HepG2 (cell line): ENCODE results near the gene KCNK10. TPM values are rescaled to one million over a fixed set of nuclear protein-coding genes. Genes with fewer than 3 reads are reported as not detected.

Source experiments
- ATAC-seq: fragments of 200-7000 bp; cut with Tn5 transposase; 3 replicates; pipeline ENCODE4 v1.9.1; 2020; ENCODE audit warnings: mild to moderate bottlenecking, moderate library complexity
- BruUV-seq: library from RNA; stranded (reverse); fragments of 400-500 nt; replicated peaks from 2 replicates; lab custom pipeline; 2021; lab: Mats Ljungman, UMichigan
- CTCF ChIA-PET: fragments of 300-600 bp; formaldehyde crosslinking; extraction: SDS; loops from one replicate; lab custom pipeline; 2021; ENCODE audit warnings: low total read pairs, inconsistent platforms, low intra/inter-chr PET ratio; lab: Yijun Ruan, JAX
- POLR2A ChIA-PET: fragments of 350-600 bp; sonication (Branson Sonifier 250); formaldehyde crosslinking; loops from one replicate; lab custom pipeline; 2020; ENCODE audit warnings: antibody characterized with exemption, inconsistent platforms; lab: Yijun Ruan, JAX
- DNase-seq: peaks from one replicate; pipeline ENCODE4 v3.0.0-alpha.2; 2015; ENCODE audit warnings: low spot score
- FAIRE-seq: peaks from 3 replicates; lab custom pipeline; 2011; peaks lifted over from hg19 to GRCh38; lab: Jason Lieb, UNC
- H2AFZ ChIP-seq: one replicate; pipeline ENCODE4 v1.6.1; 2011; ENCODE audit warnings: low read length, inconsistent platforms
- H3K27ac ChIP-seq: fragments of 300-600 bp; 3 replicates; pipeline ENCODE4 v1.8.0; 2011; ENCODE audit warnings: mixed run types, mild to moderate bottlenecking, mixed read lengths, low read length, inconsistent platforms; ENCODE audit not compliant: insufficient read depth; ENCODE audit errors: extremely low read length
- H3K27me3 ChIP-seq, 2 experiments: fragments of 200-600 bp in 1 of 2; 2 replicates in 1 of 2; 3 replicates in 1 of 2; pipeline versions ENCODE4 v1.6.0 to v1.8.0; 2011; ENCODE audit warnings: low read length in 2 of 2, mild to moderate bottlenecking in 2 of 2, moderate library complexity in 2 of 2, inconsistent platforms in 1 of 2; ENCODE audit not compliant: insufficient read depth in 2 of 2, control insufficient read depth in 1 of 2
- H3K36me3 ChIP-seq, 2 experiments: fragments of 200-600 bp in 1 of 2; replicated peaks in 1 of 2; 2 replicates in 1 of 2; 3 replicates in 1 of 2; pipeline versions ENCODE4 v1.5.1 to v1.8.0; 2011; ENCODE audit warnings: low read length in 2 of 2, inconsistent platforms in 1 of 2; ENCODE audit not compliant: insufficient read depth in 2 of 2, control insufficient read depth in 1 of 2
- H3K4me1 ChIP-seq: 2 replicates; pipeline ENCODE4 v1.5.1; 2012; ENCODE audit warnings: low read length, inconsistent platforms; ENCODE audit not compliant: insufficient read depth
- H3K4me2 ChIP-seq: 2 replicates; pipeline ENCODE4 v1.6.0; 2011; ENCODE audit warnings: low read depth, low read length, inconsistent platforms
- H3K4me3 ChIP-seq, 3 experiments: fragments of 200-600 bp in 1 of 3; sonication (generic), shearing (Covaris generic) in 1 of 3; replicated peaks in 1 of 3; 2 replicates each; pipeline ENCODE4 v1.5.1; 2011 to 2016; ENCODE audit warnings: low read length in 3 of 3, inconsistent platforms in 2 of 3, low read depth in 2 of 3, mild to moderate bottlenecking in 2 of 3, control low read depth in 1 of 3, mixed read lengths in 1 of 3; ENCODE audit not compliant: insufficient read depth in 1 of 3
- H3K79me2 ChIP-seq: one replicate; pipeline ENCODE4 v1.6.1; 2011; ENCODE audit warnings: low read length, inconsistent platforms; ENCODE audit not compliant: insufficient read depth
- H3K9ac ChIP-seq: 2 replicates; pipeline ENCODE4 v1.6.0; 2011; ENCODE audit warnings: mild to moderate bottlenecking, low read depth, low read length, inconsistent platforms; ENCODE audit not compliant: insufficient read depth
- H3K9me3 ChIP-seq: 2 replicates; pipeline ENCODE4 v1.5.1; 2012; ENCODE audit warnings: mild to moderate bottlenecking, low read length
- H4K20me1 ChIP-seq: 2 replicates; pipeline ENCODE4 v1.6.0; 2011; ENCODE audit warnings: inconsistent platforms, mild to moderate bottlenecking, low read length, moderate library complexity; ENCODE audit not compliant: insufficient read depth
- TRIM24 ChIP-seq: sonication (generic); formaldehyde crosslinking; IDR thresholded peaks from 2 replicates; pipeline ENCODE4 v1.8.0; 2022; ENCODE audit warnings: mild to moderate bottlenecking, missing genetic modification reagents
- in situ Hi-C: cut with HindIII; loops from 2 replicates; pipeline ENCODE4 v1.10.0; 2017; ENCODE audit warnings: low pct_unique_long_range_greater_than_20kb; ENCODE audit not compliant: extremely low pct_ligation_motif_present
- intact Hi-C: fragments of 100-400 bp; cut with micrococcal nuclease; formaldehyde crosslinking; loops from one replicate; pipeline ENCODE4 v1.10.0; 2022; ENCODE audit not compliant: unreplicated experiment
- polyA plus RNA-seq, 8 experiments: library from polyadenylated mRNA; depleted of rRNA in 3 of 8; stranded (reverse) in 7 of 8; unstranded in 1 of 8; fragments of >200 nt; fragmentation: Illumina TruSeq in 4 of 8; extraction: Trizol in 4 of 8; gene quantifications; 2 replicates each; pipeline versions ENCODE4 v1.2.1 to v1.2.3, GENCODE V29; 2011 to 2016; ENCODE audit warnings: low read depth in 4 of 8, missing spikeins in 1 of 8, mixed read lengths in 1 of 8; ENCODE audit not compliant: insufficient read depth in 1 of 8
- total RNA-seq, 5 experiments: library from RNA; depleted of rRNA; stranded (reverse); fragments of >200 nt; fragmentation: Illumina TruSeq; extraction: Trizol; gene quantifications; 2 replicates each; pipeline ENCODE4 v1.2.3, GENCODE V29; 2016; ENCODE audit warnings: low read depth in 1 of 5
- TF ChIP-seq, protein P1 (sequence below): sonication (generic); formaldehyde crosslinking; IDR thresholded peaks from 2 replicates; pipeline ENCODE4 v1.4.0; 2020; ENCODE audit warnings: missing genetic modification reagents
- TF ChIP-seq, protein P2 (sequence below): IDR thresholded peaks from 2 replicates; pipeline ENCODE4 v1.6.1; 2016; ENCODE audit warnings: missing genetic modification reagents, missing compliant biosample characterization
- TF ChIP-seq, protein P3 (sequence below): sonication (generic); formaldehyde crosslinking; IDR thresholded peaks from 2 replicates; pipeline ENCODE4 v1.5.0; 2020; ENCODE audit warnings: mild to moderate bottlenecking, low read depth, missing genetic modification reagents, borderline replicate concordance
- TF ChIP-seq, protein P4 (sequence below): sonication (generic); formaldehyde crosslinking; conservative IDR thresholded peaks from 2 replicates; pipeline ENCODE4 v1.4.0; 2020; ENCODE audit warnings: missing genetic modification reagents
- TF ChIP-seq, protein P5 (sequence below): fragments of 450-650 bp; IDR thresholded peaks from 2 replicates; pipeline ENCODE4 v1.6.1; 2017

KCNK10 gene
- total and polyA plus RNA-seq, 2 of the 13 experiments (the other 11 are each of a cell fraction or from before 2014, with no cell fraction given): not detected

DNA sequence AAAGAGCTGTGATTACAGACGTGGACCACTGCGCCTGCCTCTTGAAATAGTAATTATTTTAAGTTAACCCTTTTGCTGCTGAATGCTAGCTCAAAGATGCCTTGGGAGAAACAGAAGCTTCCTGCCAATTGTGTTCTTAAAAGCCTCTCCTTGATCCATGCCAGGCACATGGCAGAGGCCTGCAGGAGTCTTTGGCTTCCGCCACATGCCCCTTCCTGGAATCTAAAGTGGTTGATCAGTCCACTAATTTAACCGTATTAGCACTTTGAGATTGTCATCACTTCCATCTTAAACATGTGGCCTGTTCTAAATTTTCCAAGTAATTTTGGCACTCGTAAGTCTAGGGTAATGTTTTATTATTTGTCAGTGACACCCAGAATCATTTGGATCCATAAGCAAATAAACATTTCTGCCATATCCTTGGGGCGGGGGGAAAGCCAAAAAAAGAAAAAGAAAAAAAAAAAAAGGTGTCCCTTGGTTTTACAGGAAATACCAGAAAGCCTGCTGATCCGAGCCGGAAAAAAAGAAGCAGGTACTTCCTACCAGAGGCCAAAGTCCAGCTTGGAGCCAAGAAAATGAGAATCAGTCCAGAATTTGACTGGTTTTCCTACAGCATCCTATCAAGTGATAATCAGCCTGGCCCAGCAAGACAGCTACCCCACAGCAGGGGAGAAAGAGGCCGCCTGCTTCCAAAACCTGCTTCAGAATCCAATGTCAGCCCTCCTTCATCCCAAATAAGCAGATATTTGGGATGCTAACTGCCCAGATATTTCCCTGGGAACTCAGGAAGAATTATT is 104.8 kb downstream of the KCNK10 start (continued):
- TF ChIP-seq, protein P1, sequence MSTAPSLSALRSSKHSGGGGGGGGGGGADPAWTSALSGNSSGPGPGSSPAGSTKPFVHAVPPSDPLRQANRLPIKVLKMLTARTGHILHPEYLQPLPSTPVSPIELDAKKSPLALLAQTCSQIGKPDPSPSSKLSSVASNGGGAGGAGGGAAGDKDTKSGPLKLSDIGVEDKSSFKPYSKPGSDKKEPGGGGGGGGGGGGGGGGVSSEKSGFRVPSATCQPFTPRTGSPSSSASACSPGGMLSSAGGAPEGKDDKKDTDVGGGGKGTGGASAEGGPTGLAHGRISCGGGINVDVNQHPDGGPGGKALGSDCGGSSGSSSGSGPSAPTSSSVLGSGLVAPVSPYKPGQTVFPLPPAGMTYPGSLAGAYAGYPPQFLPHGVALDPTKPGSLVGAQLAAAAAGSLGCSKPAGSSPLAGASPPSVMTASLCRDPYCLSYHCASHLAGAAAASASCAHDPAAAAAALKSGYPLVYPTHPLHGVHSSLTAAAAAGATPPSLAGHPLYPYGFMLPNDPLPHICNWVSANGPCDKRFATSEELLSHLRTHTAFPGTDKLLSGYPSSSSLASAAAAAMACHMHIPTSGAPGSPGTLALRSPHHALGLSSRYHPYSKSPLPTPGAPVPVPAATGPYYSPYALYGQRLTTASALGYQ (CRISPR knock-in tag): no peak

DNA sequence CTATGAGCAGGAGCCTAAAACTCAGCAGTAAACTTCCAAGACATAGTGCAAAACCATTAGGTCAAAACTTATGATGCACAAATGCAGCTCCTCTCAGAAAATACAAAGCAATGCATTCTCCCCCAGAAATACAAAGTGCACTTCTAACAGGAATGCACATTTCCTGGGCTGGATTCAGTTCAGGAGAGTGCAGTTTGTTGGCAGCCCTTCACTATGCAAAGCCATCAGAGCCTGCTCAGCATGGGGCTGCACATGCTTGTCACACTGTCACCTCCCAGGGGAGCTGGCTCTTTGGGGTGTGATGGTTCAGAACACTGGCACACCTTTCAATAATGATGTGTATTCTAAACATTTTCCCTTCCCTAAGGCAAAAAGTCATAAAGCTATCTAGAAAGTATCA is 110.4 kb downstream of the KCNK10 start:
- H3K9me3 ChIP-seq: no peaks in the 10 kb centered on the region
- no peak overlapping the region for H3K27ac ChIP-seq
- ChIA-PET CTCF (no interaction called here), POLR2A (no interaction called here)
- no peaks in the 10 kb centered on the region for H3K79me2 ChIP-seq
- FAIRE-seq (no peak), ATAC-seq (no peak), DNase-seq (no peak)
- intact Hi-C loops: no loop called here
- no peak for TF ChIP-seq TRIM24
- TF ChIP-seq, protein P2, sequence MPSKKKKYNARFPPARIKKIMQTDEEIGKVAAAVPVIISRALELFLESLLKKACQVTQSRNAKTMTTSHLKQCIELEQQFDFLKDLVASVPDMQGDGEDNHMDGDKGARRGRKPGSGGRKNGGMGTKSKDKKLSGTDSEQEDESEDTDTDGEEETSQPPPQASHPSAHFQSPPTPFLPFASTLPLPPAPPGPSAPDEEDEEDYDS (CRISPR knock-in tag): no peak
- TF ChIP-seq, protein P3, sequence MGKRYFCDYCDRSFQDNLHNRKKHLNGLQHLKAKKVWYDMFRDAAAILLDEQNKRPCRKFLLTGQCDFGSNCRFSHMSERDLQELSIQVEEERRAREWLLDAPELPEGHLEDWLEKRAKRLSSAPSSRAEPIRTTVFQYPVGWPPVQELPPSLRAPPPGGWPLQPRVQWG (CRISPR knock-in tag): no peak
- TF ChIP-seq, protein P4, sequence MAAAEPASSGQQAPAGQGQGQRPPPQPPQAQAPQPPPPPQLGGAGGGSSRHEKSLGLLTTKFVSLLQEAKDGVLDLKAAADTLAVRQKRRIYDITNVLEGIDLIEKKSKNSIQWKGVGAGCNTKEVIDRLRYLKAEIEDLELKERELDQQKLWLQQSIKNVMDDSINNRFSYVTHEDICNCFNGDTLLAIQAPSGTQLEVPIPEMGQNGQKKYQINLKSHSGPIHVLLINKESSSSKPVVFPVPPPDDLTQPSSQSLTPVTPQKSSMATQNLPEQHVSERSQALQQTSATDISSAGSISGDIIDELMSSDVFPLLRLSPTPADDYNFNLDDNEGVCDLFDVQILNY (CRISPR knock-in tag): no peak
- TF ChIP-seq, protein P5, sequence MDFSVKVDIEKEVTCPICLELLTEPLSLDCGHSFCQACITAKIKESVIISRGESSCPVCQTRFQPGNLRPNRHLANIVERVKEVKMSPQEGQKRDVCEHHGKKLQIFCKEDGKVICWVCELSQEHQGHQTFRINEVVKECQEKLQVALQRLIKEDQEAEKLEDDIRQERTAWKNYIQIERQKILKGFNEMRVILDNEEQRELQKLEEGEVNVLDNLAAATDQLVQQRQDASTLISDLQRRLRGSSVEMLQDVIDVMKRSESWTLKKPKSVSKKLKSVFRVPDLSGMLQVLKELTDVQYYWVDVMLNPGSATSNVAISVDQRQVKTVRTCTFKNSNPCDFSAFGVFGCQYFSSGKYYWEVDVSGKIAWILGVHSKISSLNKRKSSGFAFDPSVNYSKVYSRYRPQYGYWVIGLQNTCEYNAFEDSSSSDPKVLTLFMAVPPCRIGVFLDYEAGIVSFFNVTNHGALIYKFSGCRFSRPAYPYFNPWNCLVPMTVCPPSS: no peak
- no peaks in the 10 kb centered on the region for H4K20me1 ChIP-seq
- no peaks in the 10 kb centered on the region for H3K4me1 ChIP-seq
- peaks cover 1 to 6% of the 10 kb centered on the region in 2 experiments; a peak in 4 of 5 replicates for H3K27me3 ChIP-seq
- H3K4me3 ChIP-seq: no peak overlapping the region
- H3K36me3 ChIP-seq: no peaks in the 10 kb centered on the region
- in situ Hi-C loops: no loop called here
- BruUV-seq: no TSS peak
- no peak overlapping the region for H3K9ac ChIP-seq
- H2AFZ ChIP-seq: no peak overlapping the region
- no peak overlapping the region for H3K4me2 ChIP-seq
